Measurements from ENCODE around the gene ZDHHC17.
"Not testable (repeated sequence)": the region's sequence is repeated elsewhere in the genome, so short reads cannot be mapped to it uniquely, and the experiment has no call there.

The ZDHHC17 gene

GRCh38 chr12:76763746-76764675, at the start of gene ZDHHC17:
TSS of gene ZDHHC17 (plus strand) at chr12:76764115. CDS start at chr12:76764237, 122 bp downstream.
- DNase-seq (ENCODE audit: low spot score): peak; percentile 93

GRCh38 chr12:76714415-76714814, 49.5 kb upstream of the ZDHHC17 start:
- no peak for DNase-seq (ENCODE audit: low spot score)

- DNase-seq (ENCODE audit: low spot score): peak; percentile 65
These were observed 49.1 kb upstream of the ZDHHC17 start for GRCh38 chr12:76714861-76715260.

DNA sequence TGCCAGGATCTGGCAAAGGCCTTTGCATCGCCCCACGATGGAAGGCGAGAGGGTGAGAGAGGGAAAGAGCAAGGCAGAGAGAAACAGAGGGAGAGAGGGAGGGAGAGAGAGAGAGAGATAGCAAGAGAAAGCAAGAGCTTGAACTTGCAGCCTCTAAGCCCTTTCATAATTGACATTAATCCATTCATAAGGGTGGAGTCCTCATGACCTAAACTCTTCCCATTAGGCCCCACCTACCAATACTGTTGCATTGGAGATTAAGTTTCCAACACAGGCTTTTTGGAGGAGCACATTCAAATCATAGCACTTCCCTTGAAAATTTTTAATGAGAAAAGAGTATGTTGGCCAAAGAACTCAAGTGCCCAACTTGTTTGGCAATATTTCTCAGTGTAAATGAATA, 48.6 kb upstream of the ZDHHC17 start:
- no peak for DNase-seq (ENCODE audit: low spot score)

DNA sequence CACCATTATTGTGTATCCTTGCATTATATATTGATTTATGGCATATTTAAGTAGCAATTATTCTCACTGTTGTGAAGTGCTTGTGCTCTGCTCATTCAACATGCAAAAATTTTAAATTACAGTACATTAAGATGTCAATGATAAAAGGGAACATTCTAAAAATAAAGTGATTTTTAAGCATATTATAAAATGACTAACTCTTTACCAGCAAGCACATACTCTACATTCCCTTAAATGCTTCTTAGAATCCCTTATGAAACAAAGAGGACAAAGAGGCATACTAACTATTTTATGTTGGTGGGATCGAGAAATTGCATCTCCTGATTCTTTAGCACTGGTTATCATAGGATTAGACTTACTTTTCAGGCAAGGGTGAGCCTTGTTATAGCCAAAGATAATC, 46.6 kb upstream of the ZDHHC17 start:
- peak; percentile 27 for DNase-seq (ENCODE audit: low spot score)

DNA sequence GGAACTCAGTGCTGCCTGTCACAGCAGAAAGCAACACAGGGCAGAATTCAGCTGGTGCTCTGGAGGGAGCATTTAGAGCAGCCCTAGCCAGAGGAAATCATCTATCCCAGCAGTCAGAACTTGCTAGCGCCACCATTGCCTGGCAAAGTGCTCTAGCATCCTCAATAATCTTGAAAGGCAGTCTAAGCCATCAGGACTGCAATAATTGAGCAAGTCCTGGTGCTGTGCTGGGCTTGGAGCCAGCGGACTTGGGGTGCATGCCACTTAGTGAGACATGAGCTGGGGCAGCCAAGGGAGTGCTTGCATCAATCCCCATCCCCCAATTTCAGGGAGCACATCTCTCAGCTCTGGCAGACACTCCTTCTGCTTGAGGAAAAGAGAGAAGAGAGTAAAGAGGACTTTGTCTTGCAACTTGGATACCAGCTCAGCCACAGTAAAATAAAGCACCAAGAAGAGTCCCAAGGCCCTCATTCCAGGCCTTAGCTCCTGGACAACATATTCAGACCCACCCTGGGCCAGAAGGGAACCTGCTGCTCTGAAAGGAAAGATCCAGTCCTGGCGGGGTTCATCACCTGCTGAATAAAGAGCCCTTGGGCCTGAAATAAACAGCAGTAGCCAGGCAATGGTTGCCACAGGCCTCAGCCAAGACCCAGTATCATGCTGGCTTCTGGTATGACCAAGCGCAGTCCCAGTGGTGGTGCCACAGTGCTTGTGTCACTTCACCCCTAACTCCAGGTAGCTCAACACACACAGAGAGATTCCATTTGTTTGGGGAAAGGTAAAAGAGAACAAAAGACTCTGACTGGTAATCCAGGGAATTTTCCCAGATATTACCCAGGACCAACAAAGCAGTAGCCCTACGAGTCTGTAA, 44.5 kb upstream of the ZDHHC17 start:
- DNase-seq (ENCODE audit: low spot score): peak; percentile 51

DNA sequence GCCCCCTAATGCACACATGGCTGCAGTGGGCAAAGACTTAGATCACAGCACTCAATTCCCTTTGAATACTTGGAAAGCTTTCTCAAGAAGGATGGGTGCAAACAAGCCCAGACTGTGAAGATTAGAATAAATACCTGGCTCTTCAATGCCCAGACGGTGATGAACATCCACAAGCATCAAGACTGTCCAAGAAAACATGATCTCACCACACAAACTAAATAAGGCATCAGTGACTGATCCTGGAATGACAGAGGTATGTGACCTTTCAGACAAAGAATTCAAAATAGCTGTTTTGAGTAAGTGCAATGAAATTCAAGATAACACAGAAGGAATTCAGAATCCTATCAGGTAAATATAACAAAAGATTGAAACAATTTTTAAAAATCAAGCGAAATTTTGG, 43.8 kb upstream of the ZDHHC17 start:
- no peak for DNase-seq (ENCODE audit: low spot score)

DNA sequence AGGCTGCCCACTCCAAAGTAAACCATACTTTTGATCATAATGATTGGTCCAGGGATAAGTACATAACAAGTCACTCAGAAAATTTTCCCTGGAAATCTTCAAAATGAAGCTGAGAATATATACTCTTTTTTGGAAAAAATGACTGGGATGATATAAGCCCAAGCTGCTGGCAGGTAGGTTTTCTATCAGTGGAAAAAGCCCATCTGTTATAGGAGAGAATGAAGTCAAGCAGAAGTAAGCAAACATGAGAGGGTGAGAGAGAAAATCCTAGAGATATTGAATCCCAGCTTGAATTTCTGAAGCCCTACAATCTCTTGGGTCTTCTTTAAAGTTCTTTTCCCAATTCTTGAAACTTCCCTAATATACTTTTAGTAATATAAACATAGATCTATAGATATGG, 37.3 kb upstream of the ZDHHC17 start:
- no peak for DNase-seq (ENCODE audit: low spot score)

- not testable (repeated sequence) for DNase-seq (ENCODE audit: low spot score)
These were observed 31.7 kb upstream of the ZDHHC17 start for GRCh38 chr12:76732188-76732587.

- not testable (repeated sequence) for DNase-seq (ENCODE audit: low spot score)
These were observed 26.2 kb upstream of the ZDHHC17 start for GRCh38 chr12:76737689-76738088.

DNA sequence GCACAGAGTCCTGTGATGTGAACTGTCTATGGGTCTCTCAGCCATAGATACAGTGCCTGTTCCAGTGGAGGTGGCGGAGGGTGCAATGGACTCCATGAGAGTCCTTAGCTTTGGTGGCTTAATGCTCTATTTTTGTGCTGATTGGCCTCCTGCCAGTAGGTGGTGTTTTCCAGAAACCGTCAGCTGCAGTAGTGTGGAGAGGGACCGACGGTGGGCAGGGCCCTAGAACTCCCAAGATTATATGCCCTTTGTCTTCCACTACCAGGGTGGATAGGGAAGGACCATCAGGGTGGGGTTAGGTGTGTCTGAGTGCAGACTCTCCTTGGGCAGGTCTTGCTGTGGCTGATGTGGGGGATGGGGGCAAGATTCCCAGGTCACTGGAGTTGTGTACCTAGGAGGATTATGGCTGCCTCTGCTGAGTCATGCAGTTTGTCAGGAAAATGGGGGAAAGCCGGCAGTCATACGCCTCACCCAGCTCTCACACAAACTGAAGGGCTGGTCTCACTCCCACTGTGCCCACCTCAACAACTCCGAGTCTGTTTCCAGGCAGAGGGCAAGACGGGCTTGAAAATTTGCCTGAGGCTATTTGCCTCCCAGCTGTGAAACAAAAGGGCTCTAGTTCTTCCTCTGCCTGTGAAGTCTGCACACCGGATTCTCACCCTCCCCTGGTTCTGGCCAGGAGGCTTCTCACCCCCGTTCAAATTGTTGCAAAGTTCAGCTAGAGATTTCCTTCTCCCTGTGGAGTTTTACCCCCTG, 24.9 kb upstream of the ZDHHC17 start:
- DNase-seq (ENCODE audit: low spot score): no peak

- DNase-seq (ENCODE audit: low spot score): no peak
These were observed 24.0 kb upstream of the ZDHHC17 start for GRCh38 chr12:76739896-76740295.

GRCh38 chr12:76740501-76740900, 23.4 kb upstream of the ZDHHC17 start:
- no peak for DNase-seq (ENCODE audit: low spot score)

- DNase-seq (ENCODE audit: low spot score): no peak
These were observed 18.6 kb upstream of the ZDHHC17 start for GRCh38 chr12:76745343-76745742.

DNA sequence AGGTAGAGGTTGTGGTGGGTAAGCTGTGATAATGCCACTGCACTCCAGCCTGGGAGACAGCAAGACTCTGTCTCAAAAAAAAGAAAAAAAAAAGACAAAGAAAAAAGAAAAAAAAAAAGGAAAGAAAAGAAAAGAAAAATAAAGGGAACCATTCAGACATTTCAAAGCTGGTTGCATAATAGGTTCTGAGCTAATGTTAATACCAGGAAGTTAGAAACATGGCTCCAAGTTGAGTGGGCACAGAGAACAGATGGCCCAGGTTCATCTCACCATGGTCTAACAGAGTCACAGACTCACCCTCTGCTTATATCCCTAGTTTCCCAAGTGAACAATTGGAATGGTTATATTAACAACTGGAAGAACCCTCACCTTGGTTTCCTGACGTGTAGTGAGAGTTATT, 17.4 kb upstream of the ZDHHC17 start:
- no peak for DNase-seq (ENCODE audit: low spot score)

DNA sequence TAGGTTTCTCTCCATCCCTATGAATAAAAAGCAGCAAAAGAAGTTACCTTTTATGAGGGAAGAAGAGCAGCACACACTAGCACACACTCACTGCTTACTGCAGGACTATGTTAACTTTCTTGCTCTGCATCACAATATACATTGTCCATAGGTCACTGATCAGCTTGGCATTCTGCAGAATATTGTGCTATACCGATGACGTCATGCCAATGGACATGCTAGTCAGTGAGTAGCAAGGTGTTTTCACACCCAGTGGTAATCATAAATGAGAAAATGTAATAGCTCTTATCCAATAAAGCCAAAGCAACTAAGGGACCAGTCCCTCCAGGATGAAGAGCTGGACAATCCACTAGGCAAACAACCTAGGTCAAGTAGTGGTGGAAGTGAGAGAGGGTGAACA, 16.7 kb upstream of the ZDHHC17 start:
- DNase-seq (ENCODE audit: low spot score): no peak

DNA sequence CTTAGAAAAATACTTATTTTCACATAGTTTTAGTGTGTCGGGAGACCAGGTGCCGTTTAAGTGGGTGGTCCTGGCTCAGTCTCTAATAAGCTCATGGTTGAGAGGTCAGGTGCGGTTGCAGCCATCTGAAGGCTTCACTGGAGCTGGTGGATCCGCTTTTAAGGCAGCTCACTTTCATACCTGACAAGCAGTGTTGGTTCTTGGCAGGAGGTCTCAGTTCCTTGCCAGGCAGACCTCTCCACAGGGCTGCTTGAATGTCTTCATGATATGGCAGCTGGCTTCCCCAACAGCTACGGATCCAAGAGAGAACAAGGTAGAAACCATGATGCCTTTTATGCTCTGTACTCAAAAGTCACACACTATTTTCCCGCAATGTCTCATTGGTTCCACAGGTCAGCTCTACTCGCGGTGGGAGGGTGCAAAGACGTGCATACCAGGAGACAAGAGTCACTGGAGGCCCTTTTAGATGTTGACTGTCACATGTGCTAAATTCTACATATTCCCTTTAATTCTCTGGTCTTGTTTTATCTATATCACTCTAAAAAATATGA, 8.0 kb upstream of the ZDHHC17 start:
- no peak for DNase-seq (ENCODE audit: low spot score)

DNA sequence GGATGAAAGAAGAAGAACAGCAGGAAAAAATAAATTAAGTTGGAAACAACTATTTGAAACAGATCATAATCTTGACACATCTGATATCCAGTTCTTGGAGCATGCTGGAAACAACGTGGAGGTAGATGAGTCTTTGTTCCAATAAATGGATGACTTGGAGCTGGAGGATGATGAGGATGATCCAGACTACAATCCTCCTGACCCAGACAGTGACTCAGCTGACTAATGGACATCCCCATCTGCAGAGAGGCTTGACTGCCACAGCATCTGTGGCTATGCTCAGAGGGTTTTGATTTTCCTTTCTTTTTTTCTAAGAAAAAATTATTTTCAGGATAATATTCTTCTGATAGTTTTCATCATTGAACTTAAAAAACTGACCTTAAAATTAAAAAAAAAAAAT, 6.2 kb upstream of the ZDHHC17 start:
- no peak for DNase-seq (ENCODE audit: low spot score)

DNA sequence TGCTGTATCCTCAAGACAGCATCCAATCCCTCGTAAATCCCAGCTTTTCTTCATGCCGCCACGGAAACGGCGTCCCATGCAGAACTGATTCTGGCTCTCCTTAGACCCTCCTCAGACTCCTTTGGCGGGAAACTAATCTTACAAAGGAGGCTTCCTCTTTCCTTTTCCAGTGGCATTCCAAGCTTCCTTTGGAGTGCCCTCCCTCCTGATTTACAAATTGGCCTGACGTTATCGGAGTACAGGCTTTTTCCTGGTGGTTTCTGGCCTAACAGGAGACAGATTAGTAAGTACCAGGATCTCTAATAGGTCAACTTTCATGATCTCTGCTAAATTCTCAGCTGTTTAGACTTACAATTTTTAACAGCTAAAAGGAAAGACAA, 1.3 kb upstream of the ZDHHC17 start:
- DNase-seq (ENCODE audit: low spot score): no peak

DNA sequence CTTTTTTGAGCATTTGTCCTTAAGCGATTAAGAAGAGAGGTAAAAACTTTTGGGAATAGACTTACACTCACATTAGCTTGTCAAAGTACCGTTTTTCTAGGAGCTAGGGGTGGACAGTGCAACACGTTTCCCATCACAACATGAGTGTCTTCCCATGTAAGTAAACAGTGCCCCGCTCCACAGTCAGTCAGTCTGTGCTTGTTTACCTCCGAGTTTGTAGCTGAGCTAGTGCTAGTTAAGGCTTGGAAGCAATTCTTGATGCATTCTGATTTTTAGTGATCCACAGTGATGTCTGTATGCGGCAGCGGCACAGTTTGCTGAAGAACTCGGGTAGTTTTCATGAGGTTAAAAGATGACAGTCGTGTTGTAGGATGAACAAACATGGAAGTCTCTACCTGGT, 941 bp downstream of the ZDHHC17 start:
- peak; percentile 37 for DNase-seq (ENCODE audit: low spot score)

- no peak for DNase-seq (ENCODE audit: low spot score)
These were observed 1.7 kb downstream of the ZDHHC17 start for GRCh38 chr12:76765598-76765997.

DNA sequence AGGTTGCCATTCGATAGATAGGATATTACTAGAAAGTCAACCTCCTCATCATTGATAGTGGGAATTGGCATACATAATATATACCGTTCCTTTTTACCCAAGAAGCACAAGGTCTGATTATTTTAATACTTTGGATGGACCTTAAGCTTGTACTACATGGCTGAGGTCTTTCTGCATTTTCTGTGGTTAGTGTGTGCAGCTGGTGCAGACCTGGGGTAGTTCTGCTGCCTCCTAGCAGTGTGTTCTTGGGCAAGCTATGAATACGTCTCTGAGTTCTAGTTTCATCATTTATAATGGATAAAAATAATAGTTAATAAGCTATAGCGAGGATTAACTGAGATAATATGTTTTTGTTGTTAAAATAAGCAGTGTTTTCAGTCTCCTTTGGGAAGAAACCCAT, 2.2 kb downstream of the ZDHHC17 start:
- DNase-seq (ENCODE audit: low spot score): no peak
